Progenitor cell of endocrine pancreas (in vitro differentiated cells): Measurements from ENCODE around the gene CPO. TPM values are rescaled to one million over a fixed set of nuclear protein-coding genes. Genes with fewer than 3 reads are reported as not detected.

Experiments used
- DNase-seq: peaks from one replicate; pipeline ENCODE4 v3.0.0; 2021; ENCODE audit warnings: low spot score; ENCODE audit not compliant: unreplicated experiment
- H3K27ac Mint-ChIP-seq: 2 replicates; pipeline ENCODE4 v1.8.0; 2021; ENCODE audit warnings: mild to moderate bottlenecking, moderate library complexity, mixed read lengths
- H3K27me3 Mint-ChIP-seq: 2 replicates; pipeline ENCODE4 v1.8.0; 2021; ENCODE audit warnings: mixed read lengths
- H3K36me3 Mint-ChIP-seq: 2 replicates; pipeline ENCODE4 v1.8.0; 2022; ENCODE audit warnings: mixed read lengths; ENCODE audit not compliant: insufficient read depth
- H3K4me1 Mint-ChIP-seq: 2 replicates; pipeline ENCODE4 v1.8.0; 2021; ENCODE audit warnings: low read depth, mixed read lengths
- H3K4me3 Mint-ChIP-seq: 2 replicates; pipeline ENCODE4 v1.8.0; 2021; ENCODE audit warnings: low read depth, mild to moderate bottlenecking, moderate library complexity, mixed read lengths
- H3K9me3 Mint-ChIP-seq: 2 replicates; pipeline ENCODE4 v1.8.0; 2021; ENCODE audit warnings: low read depth, mixed read lengths
- CTCF ChIP-seq: fragments of 200-600 bp; sonication (generic); IDR thresholded peaks from one replicate; pipeline ENCODE4 v1.5.0; 2021; ENCODE audit warnings: antibody characterized with exemption, mild to moderate bottlenecking; ENCODE audit not compliant: unreplicated experiment
- total RNA-seq: library from RNA; stranded (reverse); gene quantifications from 2 replicates; pipeline ENCODE4 v1.2.1, GENCODE V29; 2021

CPO gene
- total RNA-seq, 1 donor from 2014 or later: 0.24 TPM

- Mint-ChIP-seq H3K9me3 (peaks cover 3% of the 10 kb centered on the region), H3K4me1 (no peaks in the 10 kb centered on the region), H3K4me3 (no peak overlapping the region), H3K27ac (no peak overlapping the region), H3K36me3 (no peaks in the 10 kb centered on the region), H3K27me3 (no peaks in the 10 kb centered on the region)
- no peak for DNase-seq
- no peak for TF ChIP-seq CTCF
Observed at GRCh38 chr2:206920310-206920709, 19.0 kb upstream of the CPO start.

- Mint-ChIP-seq H3K4me3 (no peak overlapping the region), H3K9me3 (peaks cover 3% of the 10 kb centered on the region), H3K27ac (no peak overlapping the region), H3K36me3 (no peaks in the 10 kb centered on the region), H3K27me3 (no peaks in the 10 kb centered on the region), H3K4me1 (no peaks in the 10 kb centered on the region)
- TF ChIP-seq CTCF: no peak
- no peak for DNase-seq
Observed at GRCh38 chr2:206920951-206921350, 18.4 kb upstream of the CPO start.

- DNase-seq: no peak
- Mint-ChIP-seq H3K27ac (no peak overlapping the region), H3K27me3 (no peaks in the 10 kb centered on the region), H3K4me3 (no peak overlapping the region), H3K9me3 (peaks cover 3% of the 10 kb centered on the region), H3K4me1 (no peaks in the 10 kb centered on the region), H3K36me3 (no peaks in the 10 kb centered on the region)
- TF ChIP-seq CTCF: no peak
Observed at GRCh38 chr2:206921529-206921928, 17.8 kb upstream of the CPO start.

- Mint-ChIP-seq H3K4me1 (no peaks in the 10 kb centered on the region), H3K9me3 (peaks cover 4% of the 10 kb centered on the region), H3K36me3 (no peaks in the 10 kb centered on the region), H3K4me3 (no peak overlapping the region), H3K27me3 (no peaks in the 10 kb centered on the region), H3K27ac (no peak overlapping the region)
- TF ChIP-seq CTCF: no peak
- no peak for DNase-seq
Observed at GRCh38 chr2:206935991-206936842, 3.1 kb upstream of the CPO start.

- Mint-ChIP-seq H3K27me3 (no peaks in the 10 kb centered on the region), H3K9me3 (no peaks in the 10 kb centered on the region), H3K4me1 (no peaks in the 10 kb centered on the region), H3K27ac (no peak overlapping the region), H3K36me3 (no peaks in the 10 kb centered on the region), H3K4me3 (no peak overlapping the region)
- no peak for DNase-seq
- no peak for TF ChIP-seq CTCF
Observed at GRCh38 chr2:206936843-206937230, 2.5 kb upstream of the CPO start.
